Measurements from ENCODE around the gene TPTE.
"Not testable (repeated sequence)": the region's sequence is repeated elsewhere in the genome, so short reads cannot be mapped to it uniquely, and the experiment has no call there.

TPTE gene

DNA sequence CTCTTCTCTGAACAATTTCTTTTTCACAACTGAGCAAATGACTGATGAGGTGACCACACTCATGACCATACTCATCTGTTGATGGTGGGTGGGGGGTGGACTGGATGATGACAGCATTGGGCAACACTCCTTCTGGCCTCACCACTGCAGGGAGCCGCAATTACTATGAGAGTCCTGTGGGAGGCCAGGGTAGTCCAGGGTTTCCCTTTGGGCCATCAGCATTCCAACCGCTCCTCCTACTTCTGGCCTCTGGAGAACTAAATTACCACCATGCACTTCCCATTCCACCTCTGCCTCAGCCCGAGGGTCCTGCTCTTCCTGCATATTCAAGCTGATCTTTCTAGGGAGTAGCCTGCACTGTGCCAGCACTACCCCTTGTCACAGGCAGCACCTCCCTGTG lies 94.7 kb downstream of the TPTE start:
- not testable (repeated sequence) for FAIRE-seq; DNase-seq (ENCODE audit: low spot score)

DNA sequence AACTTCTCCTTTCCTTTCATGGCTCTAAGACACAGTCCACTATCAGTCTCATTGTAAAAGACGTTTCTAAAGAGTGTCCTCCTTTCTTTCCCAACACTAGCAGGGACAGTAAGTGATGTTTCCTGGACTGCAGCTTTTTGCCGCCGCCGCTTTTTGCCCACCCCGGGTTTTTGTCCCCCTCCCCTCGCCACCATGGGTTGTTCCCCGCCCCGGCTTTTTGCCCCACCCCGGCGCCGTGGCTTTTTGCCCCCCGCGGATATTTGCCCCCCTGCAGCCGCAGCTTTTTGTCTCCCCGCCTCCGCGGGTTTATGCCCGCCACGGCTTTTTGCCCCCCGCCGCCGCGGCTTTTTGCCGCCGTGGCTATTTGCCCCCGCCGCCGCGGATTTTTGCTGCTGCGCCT lies 95.2 kb downstream of the TPTE start:
- DNase-seq (ENCODE audit: low spot score), result no peak
- FAIRE-seq, result no peak

DNA sequence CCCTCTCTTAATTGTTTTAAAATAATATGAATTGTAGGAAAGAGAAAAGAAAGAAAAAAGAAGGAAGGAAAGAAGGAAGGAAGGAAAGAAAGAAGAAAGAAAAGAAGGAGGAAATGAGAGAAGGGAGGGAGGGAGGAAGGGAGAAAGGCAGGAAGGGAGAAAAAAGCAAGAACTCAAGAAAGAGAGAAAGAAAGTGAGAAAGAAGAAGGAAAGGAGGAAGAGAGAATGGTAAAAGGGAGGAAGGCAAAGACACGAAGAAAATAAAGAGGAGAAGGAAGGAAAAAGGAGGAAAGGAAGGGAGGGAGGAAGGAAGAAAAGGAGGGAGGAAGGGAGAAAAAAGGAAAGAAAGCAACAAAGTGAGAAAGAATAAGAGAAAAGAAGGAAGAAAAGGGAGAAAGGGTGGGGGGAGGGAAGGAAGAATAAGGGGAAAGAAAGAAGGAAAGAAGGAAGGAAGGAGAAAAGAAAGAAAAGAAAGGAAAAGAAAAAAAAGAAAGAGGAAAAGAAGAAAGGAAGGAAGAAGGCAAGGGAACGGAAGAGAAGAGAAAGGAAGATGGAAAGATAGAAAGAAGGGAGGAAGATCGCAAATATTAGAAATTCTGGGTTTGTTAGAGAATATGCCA lies 95.9 kb downstream of the TPTE start:
- not testable (repeated sequence) for FAIRE-seq

DNA sequence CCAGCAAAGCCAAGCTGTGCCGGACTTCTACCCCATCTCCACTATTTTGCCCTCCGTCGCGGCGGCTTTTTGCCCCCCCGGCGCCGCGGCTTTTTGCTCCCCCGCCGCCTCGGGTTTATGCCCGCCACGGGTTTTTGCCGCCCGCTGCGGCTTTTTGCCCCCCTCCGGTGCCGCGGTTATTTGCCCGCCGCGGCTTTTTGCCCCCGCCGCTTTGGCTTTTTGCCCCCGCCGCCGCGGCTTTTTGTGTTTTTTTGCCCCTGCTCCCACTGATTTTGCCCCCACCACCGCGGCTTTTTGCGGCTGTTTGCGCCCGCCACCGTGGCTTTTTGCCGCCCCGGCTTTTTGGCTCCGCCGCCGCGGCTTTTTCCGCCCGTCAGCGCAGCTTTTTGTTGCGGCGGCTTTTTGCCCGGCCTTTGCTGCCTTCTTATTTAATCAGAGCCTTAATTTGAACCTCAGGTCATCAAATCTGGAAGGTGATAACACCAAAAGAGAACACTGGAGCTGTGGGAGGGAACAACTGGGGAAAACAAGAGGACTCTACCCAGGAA lies 106.0 kb downstream of the TPTE start:
- no peak for DNase-seq (ENCODE audit: low spot score)
- no peak for FAIRE-seq

More for the DNA sequence above, 95.9 kb downstream of the TPTE start:
- not testable (repeated sequence) for DNase-seq (ENCODE audit: low spot score)

DNA sequence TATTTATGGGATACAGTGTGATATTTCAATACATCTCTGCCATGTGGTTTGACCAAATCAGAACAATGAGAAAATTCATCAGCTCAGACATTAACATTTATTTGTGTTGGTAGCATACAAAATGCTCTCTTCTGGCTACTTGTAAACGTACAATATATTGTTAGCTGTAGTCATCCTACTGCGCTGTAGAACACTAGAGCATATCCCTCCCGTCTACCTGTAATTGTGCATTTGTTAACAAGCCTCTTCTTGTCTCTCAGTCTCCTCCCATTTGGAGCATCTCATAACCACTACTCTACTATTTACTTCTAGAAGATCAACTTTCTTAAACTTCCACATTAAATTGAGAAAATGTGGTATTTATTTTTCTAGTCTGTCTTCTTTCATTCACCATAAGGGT lies 107.9 kb downstream of the TPTE start:
- DNase-seq (ENCODE audit: low spot score); FAIRE-seq: not testable (repeated sequence)

DNA sequence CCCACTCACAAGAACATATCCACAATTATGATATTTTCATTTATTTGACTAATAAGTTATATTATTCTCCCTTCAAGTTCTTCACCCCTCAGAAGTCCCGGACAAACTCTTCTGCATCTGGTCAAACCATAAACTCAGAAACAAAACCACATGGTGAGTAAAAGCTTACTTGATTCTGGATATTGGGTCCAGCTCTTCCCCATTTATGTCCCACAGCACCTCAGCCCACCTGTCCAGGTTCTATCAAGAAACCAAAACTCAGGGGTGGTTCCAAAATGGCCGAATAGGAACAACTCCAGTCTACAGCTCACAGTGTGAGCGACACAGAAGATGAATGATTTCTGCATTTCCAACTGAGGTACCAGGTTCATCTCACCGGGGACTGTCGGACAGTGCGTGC lies 109.4 kb downstream of the TPTE start:
- not testable (repeated sequence) for DNase-seq (ENCODE audit: low spot score); FAIRE-seq

DNA sequence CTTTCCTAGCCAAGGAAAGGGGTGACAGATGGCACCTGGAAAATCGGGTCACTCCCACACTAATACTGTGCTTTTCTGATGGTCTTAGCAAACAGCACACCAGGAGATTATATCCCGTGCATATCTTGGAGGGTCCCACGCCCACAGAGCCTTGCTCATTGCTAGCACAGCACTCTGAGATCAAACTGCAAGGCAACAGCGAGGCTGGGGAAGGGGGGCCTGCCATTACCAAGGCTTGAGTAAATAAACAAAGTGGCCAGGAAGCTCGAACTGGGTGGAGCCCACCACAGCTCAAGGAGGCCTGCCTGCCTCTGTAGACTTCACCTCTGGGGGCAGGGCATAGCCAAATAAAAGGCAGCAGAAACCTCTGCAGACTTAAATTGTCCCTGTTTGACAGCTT lies 109.9 kb downstream of the TPTE start:
- FAIRE-seq; DNase-seq (ENCODE audit: low spot score): not testable (repeated sequence)

DNA sequence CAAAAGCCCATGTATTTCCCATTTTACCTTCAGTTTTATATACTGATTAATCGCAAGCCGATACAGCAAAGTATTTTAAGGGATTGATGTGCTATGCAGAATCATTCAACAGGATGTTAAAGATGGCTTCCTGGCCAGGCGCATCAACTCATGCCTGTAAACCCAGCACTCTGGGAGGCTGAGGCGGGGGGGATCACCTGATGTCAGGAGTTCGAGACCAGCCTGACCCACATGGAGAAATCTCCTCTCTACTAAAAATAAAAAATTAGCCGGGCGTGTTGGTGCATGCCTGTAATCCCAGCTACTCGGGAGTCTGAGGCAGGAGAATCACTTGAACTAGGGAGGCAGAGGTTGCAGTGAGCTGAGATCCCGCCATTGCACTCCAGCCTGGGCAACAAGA lies 116.8 kb downstream of the TPTE start:
- not testable (repeated sequence) for DNase-seq (ENCODE audit: low spot score); FAIRE-seq

DNA sequence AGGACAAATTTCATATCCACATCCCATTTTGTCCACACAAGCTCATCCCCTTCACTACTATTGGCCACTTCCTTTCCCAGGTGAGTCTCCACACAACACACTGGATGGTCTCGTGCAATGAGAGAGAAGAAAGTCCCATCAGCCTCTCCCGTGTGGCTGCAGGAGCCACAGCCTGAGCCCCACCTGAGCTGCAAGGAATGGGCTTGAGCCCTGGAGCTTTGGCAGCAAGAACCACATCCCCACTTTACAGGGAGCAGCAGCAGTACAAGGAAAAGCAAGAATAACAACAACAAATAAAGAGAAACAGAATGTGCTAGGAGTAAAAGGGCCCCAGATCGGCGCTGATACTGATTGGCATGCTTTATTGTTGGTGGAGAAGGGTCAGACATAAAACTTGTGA lies 117.7 kb downstream of the TPTE start:
- DNase-seq (ENCODE audit: low spot score) (no peak), FAIRE-seq (no peak)

DNA sequence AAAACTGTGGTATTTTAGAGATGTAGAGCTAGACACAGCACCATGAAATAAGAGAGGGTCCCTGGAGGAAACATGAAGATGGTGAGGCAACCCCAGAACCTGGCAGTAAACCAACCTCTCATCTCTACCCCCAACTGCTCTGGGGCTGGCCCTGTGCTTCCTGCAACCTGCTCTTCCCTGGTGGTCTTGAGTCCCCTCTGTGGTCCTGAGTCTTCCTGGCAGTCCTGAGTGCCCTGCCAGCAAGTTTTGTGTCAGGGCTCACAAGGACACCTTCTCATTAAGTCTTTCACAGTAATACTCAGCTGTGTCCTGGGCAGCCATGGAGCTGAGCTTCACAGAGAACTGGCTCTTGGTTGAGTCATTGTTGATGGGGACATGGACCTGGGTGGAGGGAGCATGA lies 118.4 kb downstream of the TPTE start:
- FAIRE-seq; DNase-seq (ENCODE audit: low spot score): not testable (repeated sequence)

DNA sequence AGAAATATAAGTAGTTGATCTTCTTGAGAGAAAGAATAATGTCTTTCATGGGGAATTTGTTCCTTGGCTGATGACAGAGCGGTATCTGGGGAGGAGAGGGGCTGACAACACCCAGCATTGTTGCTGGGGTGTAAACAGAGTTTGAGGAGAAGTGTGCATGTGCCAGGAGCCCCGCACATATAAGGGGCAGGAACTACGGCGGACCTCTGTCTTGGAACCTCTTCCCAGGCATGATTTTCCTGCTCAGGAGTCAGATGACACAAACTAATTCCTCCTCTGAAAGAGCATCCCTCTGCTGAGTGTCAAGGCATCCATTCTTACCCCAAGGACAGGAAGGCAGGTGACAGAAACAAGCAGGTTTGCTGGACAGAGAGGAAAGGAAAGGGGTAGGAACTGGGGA lies 119.1 kb downstream of the TPTE start:
- FAIRE-seq, result no peak

DNA sequence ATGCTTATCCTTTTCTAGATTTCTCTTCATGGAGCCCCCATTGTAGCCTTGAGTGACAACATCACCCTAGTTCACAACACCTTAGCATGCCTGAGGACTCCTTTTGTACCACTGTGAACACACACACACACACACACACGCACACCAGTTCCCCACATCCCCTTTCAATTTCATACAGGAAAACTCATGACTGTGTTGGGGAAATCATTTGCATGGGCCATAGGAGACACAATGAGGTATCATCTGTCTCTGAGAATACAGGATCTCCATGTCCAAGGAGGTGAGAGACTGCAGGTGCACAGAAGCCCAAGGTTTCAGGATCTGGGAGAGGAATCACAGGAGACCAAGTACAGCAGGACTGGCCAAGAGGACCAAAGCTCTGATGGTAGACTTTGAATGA lies 119.7 kb downstream of the TPTE start:
- no peak for DNase-seq (ENCODE audit: low spot score)
- FAIRE-seq, result no peak

More for the DNA sequence above, 119.1 kb downstream of the TPTE start:
- no peak for DNase-seq (ENCODE audit: low spot score)

DNA sequence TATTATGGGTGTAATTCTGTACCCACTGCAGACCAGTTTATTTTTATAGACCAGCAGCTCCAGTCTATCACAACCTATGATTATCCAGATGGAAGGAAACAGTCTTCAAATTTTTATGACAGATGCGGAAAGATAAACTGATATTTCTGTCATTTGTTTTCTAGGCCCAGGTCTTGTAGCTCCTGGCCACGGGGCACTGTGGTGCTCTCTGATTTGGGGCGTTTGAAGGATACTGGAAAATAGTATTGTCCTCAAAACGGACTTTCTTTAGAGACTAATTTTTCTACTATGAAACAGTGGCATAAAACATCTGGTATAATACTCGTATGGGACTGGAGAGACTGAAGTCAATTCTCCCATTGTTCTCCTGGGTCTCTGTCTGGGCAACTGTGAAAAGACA lies 124.3 kb downstream of the TPTE start:
- not testable (repeated sequence) for FAIRE-seq; DNase-seq (ENCODE audit: low spot score)

DNA sequence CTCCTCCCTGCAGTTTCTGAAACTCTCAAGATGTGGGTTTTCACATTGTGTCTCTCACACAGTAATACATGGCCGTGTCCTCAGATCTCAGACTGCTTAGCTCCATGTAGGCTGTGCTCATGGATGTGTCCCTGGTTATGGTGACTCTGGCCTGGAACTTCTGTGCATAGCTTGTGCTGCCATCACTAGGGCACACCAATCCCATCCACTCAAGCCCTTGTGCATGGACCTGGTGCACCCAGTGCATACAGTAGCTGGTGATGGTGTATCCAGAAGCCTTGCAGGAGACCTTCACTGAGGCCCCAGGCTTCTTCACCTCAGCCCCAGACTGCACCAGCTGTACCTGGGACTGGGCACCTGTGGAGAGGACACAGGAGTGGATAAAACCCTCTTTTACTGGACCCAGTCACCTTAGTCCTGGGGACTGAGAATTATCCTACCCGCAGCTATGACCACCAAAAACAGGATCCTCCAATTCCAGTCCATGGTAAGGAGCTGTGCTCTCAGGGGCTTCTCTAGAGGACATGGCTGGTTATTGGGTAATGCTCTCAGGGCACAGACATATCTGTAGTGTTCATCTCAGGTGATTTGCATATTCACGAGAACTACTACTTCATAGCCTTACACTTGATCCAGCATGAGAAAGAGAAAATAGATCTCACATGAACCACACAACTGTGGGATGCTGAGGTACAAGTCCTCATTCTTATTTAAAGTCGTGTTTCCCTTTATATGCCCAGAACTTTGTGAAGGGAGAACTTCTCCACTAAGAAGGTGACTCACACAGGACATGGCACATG lies 128.2 kb downstream of the TPTE start:
- not testable (repeated sequence) for DNase-seq (ENCODE audit: low spot score); FAIRE-seq

DNA sequence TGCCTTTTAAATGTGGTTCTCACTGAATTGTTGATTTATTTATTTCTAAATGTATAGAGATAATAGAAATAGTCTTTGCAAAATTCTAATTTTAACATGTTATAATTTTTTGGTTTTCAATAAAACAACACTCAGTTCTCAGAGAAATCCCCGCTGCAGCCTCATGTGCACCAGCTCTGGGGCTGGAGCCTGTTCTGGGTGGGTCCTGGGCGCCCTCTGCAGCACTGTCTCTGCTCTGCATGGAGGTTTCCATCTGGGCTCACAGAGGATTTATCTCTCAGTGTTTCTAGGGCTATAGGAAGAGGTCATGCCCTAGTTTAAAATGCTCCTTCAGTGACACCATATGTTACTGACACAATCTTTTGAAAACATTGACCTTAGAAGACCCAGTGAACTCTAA lies 128.9 kb downstream of the TPTE start:
- not testable (repeated sequence) for FAIRE-seq; DNase-seq (ENCODE audit: low spot score)

All from urothelium cell line (cell line).